Muscle layer of duodenum (tissue), 2 donors: ENCODE data around the gene NUP43.
"Not testable (repeated sequence)": the region's sequence is repeated elsewhere in the genome, so short reads cannot be mapped to it uniquely, and the experiment has no call there.

ENCODE experiments used
- H3K27ac ChIP-seq: one replicate; pipeline ENCODE4 v1.7.0; 2013; ENCODE audit warnings: mild to moderate bottlenecking, low read length
- H3K27me3 ChIP-seq: one replicate; pipeline ENCODE4 v1.7.0; 2013; ENCODE audit warnings: low read depth, mild to moderate bottlenecking, control low read depth, low read length
- H3K36me3 ChIP-seq, 2 donors: one replicate each; pipeline ENCODE4 v1.7.0; 2013; ENCODE audit warnings: low read length in 2 of 2, control low read depth in 1 of 2, mild to moderate bottlenecking in 1 of 2; ENCODE audit not compliant: insufficient read depth in 2 of 2, control insufficient read depth in 1 of 2
- H3K4me1 ChIP-seq, 2 donors: one replicate each; pipeline ENCODE4 v1.7.0; 2013; ENCODE audit warnings: low read length in 2 of 2, mild to moderate bottlenecking in 2 of 2, control low read depth in 1 of 2, moderate library complexity in 1 of 2; ENCODE audit not compliant: insufficient read depth in 2 of 2, control insufficient read depth in 1 of 2
- H3K4me3 ChIP-seq, 2 donors: one replicate each; pipeline ENCODE4 v1.7.0; 2013; ENCODE audit warnings: low read length in 2 of 2, low read depth in 1 of 2, mild to moderate bottlenecking in 1 of 2
- H3K9me3 ChIP-seq, 2 donors: one replicate each; pipeline ENCODE4 v1.7.0; 2013; ENCODE audit warnings: low read length in 2 of 2, control low read depth in 1 of 2, mild to moderate bottlenecking in 1 of 2; ENCODE audit not compliant: control insufficient read depth in 1 of 2
- donor health status: healthy.

Gene NUP43

GRCh38 chr6:149761438-149761837 lies 15.1 kb upstream of the NUP43 start:
- H3K27me3 ChIP-seq: no peaks in the 10 kb centered on the region
- no peak overlapping the region for H3K27ac ChIP-seq
- H3K4me1 ChIP-seq: no peaks in the 10 kb centered on the region
- peaks cover 0 to 8% of the 10 kb centered on the region in 2 donors for H3K36me3 ChIP-seq
- H3K9me3 ChIP-seq: peaks cover 0 to 4% of the 10 kb centered on the region in 2 donors
- H3K4me3 ChIP-seq: no peak overlapping the region

- Histone ChIP-seq H3K4me1 (peaks cover 0 to 8% of the 10 kb centered on the region in 2 donors), H3K27me3 (no peaks in the 10 kb centered on the region), H3K9me3 (no peaks in the 10 kb centered on the region), H3K4me3 (no peak overlapping the region), H3K27ac (no peak overlapping the region), H3K36me3 (no peaks in the 10 kb centered on the region)
Measured at GRCh38 chr6:149756261-149756636, 9.9 kb upstream of the NUP43 start.

GRCh38 chr6:149755300-149756260 lies 9.3 kb upstream of the NUP43 start:
- no peak overlapping the region for H3K27ac ChIP-seq

GRCh38 chr6:149754548-149754947 lies 8.2 kb upstream of the NUP43 start:
- no peaks in the 10 kb centered on the region for H3K27me3 ChIP-seq
- peaks cover 0 to 19% of the 10 kb centered on the region in 2 donors for H3K4me1 ChIP-seq
- H3K27ac ChIP-seq: no peak overlapping the region
- H3K36me3 ChIP-seq: no peaks in the 10 kb centered on the region
- H3K9me3 ChIP-seq: no peaks in the 10 kb centered on the region
- H3K4me3 ChIP-seq: no peak overlapping the region

More at GRCh38 chr6:149755300-149756260, 9.3 kb upstream of the NUP43 start:
- Histone ChIP-seq H3K4me1 (peaks cover 0 to 15% of the 10 kb centered on the region in 2 donors), H3K27me3 (no peaks in the 10 kb centered on the region), H3K36me3 (no peaks in the 10 kb centered on the region), H3K9me3 (no peaks in the 10 kb centered on the region), H3K4me3 (no peak overlapping the region)

- H3K27me3 ChIP-seq, H3K27ac ChIP-seq, H3K9me3 ChIP-seq, H3K36me3 ChIP-seq, H3K4me3 ChIP-seq: not testable (repeated sequence)
- peaks cover 0 to 19% of the 10 kb centered on the region in 2 donors for H3K4me1 ChIP-seq
Measured at GRCh38 chr6:149753374-149753637, 7.0 kb upstream of the NUP43 start.

GRCh38 chr6:149752600-149753373 lies 6.5 kb upstream of the NUP43 start:
- Histone ChIP-seq H3K27ac (no peak overlapping the region), H3K27me3 (no peaks in the 10 kb centered on the region), H3K9me3 (no peaks in the 10 kb centered on the region), H3K4me1 (peaks cover 0 to 19% of the 10 kb centered on the region in 2 donors), H3K4me3 (no peak overlapping the region), H3K36me3 (no peaks in the 10 kb centered on the region)

- not testable (repeated sequence) for H3K4me3 ChIP-seq, H3K27ac ChIP-seq, H3K27me3 ChIP-seq, H3K36me3 ChIP-seq, H3K9me3 ChIP-seq
- peaks cover 0 to 19% of the 10 kb centered on the region in 2 donors for H3K4me1 ChIP-seq
Measured at GRCh38 chr6:149751920-149752319, 5.6 kb upstream of the NUP43 start.

GRCh38 chr6:149751239-149751638 lies 4.9 kb upstream of the NUP43 start:
- Histone ChIP-seq H3K4me1 (peaks cover 0 to 24% of the 10 kb centered on the region in 2 donors), H3K27ac (no peak overlapping the region), H3K27me3 (no peaks in the 10 kb centered on the region), H3K4me3 (peak overlapping the region in 1 of 2 donors; percentile 99), H3K36me3 (no peaks in the 10 kb centered on the region), H3K9me3 (no peaks in the 10 kb centered on the region)

GRCh38 chr6:149750136-149750609 lies 3.8 kb upstream of the NUP43 start:
- H3K27ac ChIP-seq: peak overlapping the region; percentile 72
- H3K4me3 ChIP-seq: peak overlapping the region; percentile 82 to 99
- no peaks in the 10 kb centered on the region for H3K27me3 ChIP-seq
- peaks cover 0 to 31% of the 10 kb centered on the region in 2 donors for H3K4me1 ChIP-seq
- H3K36me3 ChIP-seq: no peaks in the 10 kb centered on the region
- H3K9me3 ChIP-seq: no peaks in the 10 kb centered on the region

GRCh38 chr6:149749594-149750135 lies 3.3 kb upstream of the NUP43 start, which contains the start of gene PCMT1:
Gene PCMT1 (plus strand): TSS chr6:149749741. CDS start chr6:149749902, 161 bp downstream.
- Histone ChIP-seq H3K27ac (peak within 1 kb of the TSS; percentile 72), H3K9me3 (no peaks in the 10 kb centered on the region), H3K36me3 (no peaks in the 10 kb centered on the region), H3K27me3 (no peaks in the 10 kb centered on the region), H3K4me3 (peak within 1 kb of the TSS; percentile 82 to 99), H3K4me1 (peaks cover 0 to 34% of the 10 kb centered on the region in 2 donors)

- H3K36me3 ChIP-seq, H3K27me3 ChIP-seq, H3K9me3 ChIP-seq: not testable (repeated sequence)
- H3K4me3 ChIP-seq: peak overlapping the region; percentile 82 to 99
- H3K4me1 ChIP-seq: peaks cover 0 to 34% of the 10 kb centered on the region in 2 donors
- peak overlapping the region; percentile 72 for H3K27ac ChIP-seq
Measured at GRCh38 chr6:149749082-149749593, 2.8 kb upstream of the NUP43 start.
